C1 segment of cervical spinal cord (tissue), 14 donors: ENCODE measurements around the gene MISP.

ENCODE experiments used
- DNase-seq, 14 donors: peaks; one replicate each; lab custom pipeline; 2025; lab: John Stamatoyannopoulos, UW

MISP gene

GRCh38 chr19:807627-808422, 56.9 kb downstream of the MISP start:
- no peak for DNase-seq

- no peak for DNase-seq
These were observed 57.5 kb downstream of the MISP start for GRCh38 chr19:808423-808775.

GRCh38 chr19:810077-810855, 59.4 kb downstream of the MISP start:
- DNase-seq, result no peak

GRCh38 chr19:810883-811489, 60.1 kb downstream of the MISP start:
- no peak for DNase-seq

GRCh38 chr19:811506-812048, 60.7 kb downstream of the MISP start:
- no peak for DNase-seq

- no peak for DNase-seq
These were observed 61.3 kb downstream of the MISP start for GRCh38 chr19:812049-812746.

- no peak for DNase-seq
These were observed 61.9 kb downstream of the MISP start for GRCh38 chr19:812747-813218.

GRCh38 chr19:813219-814151, 62.6 kb downstream of the MISP start:
- DNase-seq, result no peak
